Measurements from ENCODE around the gene LYPLAL1. TPM values are rescaled to one million over a fixed set of nuclear protein-coding genes. Genes with fewer than 3 reads are reported as not detected.

The LYPLAL1 gene
- total RNA-seq, 1 experiment from 2014 or later: 21.3 TPM

- Histone ChIP-seq H3K4me3 (ENCODE audit: low read length) (no peak overlapping the region), H3F3A (ENCODE audit: low read length, unreplicated experiment) (no peaks in the 10 kb centered on the region), H3K9me3 (ENCODE audit: low read length) (no peaks in the 10 kb centered on the region), H3K79me2 (ENCODE audit: low read length) (no peaks in the 10 kb centered on the region), H3K9ac (ENCODE audit: low read length) (no peak overlapping the region), H3K9me2 (replicated peaks; ENCODE audit: low read length) (no peaks in the 10 kb centered on the region), H3K27ac (ENCODE audit: low read length) (no peak overlapping the region), H2AFZ (ENCODE audit: low read length) (no peak overlapping the region), H3K4me1 (ENCODE audit: insufficient read depth, low read length) (peaks cover 10% of the 10 kb centered on the region), H3K27me3 (ENCODE audit: low read length) (no peaks in the 10 kb centered on the region), H3K4me2 (ENCODE audit: low read length) (no peak overlapping the region), H3K36me3 (ENCODE audit: low read depth, low read length) (no peaks in the 10 kb centered on the region), H4K20me1 (ENCODE audit: low read length) (no peaks in the 10 kb centered on the region)
- ChIA-PET CTCF (no interaction called here), POLR2A (ENCODE audit: unreplicated experiment) (interaction anchor here (0.6 kb wide), 1 partner anchor 386 kb away, joined by 3 read pairs; no protein-coding TSS in a partner anchor)
- TF ChIP-seq EZH2phosphoT487 (IDR thresholded peaks at IDR 0.05; ENCODE audit: borderline replicate concordance, low read length): no peak
- TF ChIP-seq, protein P1, sequence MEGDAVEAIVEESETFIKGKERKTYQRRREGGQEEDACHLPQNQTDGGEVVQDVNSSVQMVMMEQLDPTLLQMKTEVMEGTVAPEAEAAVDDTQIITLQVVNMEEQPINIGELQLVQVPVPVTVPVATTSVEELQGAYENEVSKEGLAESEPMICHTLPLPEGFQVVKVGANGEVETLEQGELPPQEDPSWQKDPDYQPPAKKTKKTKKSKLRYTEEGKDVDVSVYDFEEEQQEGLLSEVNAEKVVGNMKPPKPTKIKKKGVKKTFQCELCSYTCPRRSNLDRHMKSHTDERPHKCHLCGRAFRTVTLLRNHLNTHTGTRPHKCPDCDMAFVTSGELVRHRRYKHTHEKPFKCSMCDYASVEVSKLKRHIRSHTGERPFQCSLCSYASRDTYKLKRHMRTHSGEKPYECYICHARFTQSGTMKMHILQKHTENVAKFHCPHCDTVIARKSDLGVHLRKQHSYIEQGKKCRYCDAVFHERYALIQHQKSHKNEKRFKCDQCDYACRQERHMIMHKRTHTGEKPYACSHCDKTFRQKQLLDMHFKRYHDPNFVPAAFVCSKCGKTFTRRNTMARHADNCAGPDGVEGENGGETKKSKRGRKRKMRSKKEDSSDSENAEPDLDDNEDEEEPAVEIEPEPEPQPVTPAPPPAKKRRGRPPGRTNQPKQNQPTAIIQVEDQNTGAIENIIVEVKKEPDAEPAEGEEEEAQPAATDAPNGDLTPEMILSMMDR (conservative IDR thresholded peaks at IDR 0.05; ENCODE audit: low read depth, low read length): no peak
- no peak for TF ChIP-seq EZH2 (IDR thresholded peaks at IDR 0.05; ENCODE audit: low read length, unreplicated experiment)
- no peak for DNase-seq
- intact Hi-C loops (cut with micrococcal nuclease): no loop called here
- ATAC-seq: no peak
- BruUV-seq (replicated peaks): no TSS peak
Observed at GRCh38 chr1:219147571-219148019, 26.1 kb upstream of the LYPLAL1 start.

- no peak overlapping the region for H3K4me2 ChIP-seq (ENCODE audit: low read length)
- no peaks in the 10 kb centered on the region for H3K36me3 ChIP-seq (ENCODE audit: low read depth, low read length)
- no TSS peak for BruUV-seq (replicated peaks)
- CTCF ChIA-PET: no interaction called here
- H3F3A ChIP-seq (ENCODE audit: low read length, unreplicated experiment): no peaks in the 10 kb centered on the region
- no peaks in the 10 kb centered on the region for H3K27me3 ChIP-seq (ENCODE audit: low read length)
- intact Hi-C loops (cut with micrococcal nuclease): no loop called here
- ATAC-seq (no peak), DNase-seq (no peak)
- H2AFZ ChIP-seq (ENCODE audit: low read length): no peak overlapping the region
- H3K79me2 ChIP-seq (ENCODE audit: low read length): no peaks in the 10 kb centered on the region
- no peaks in the 10 kb centered on the region for H3K9me2 ChIP-seq (replicated peaks; ENCODE audit: low read length)
- POLR2A ChIA-PET (ENCODE audit: unreplicated experiment): no interaction called here
- H3K4me1 ChIP-seq (ENCODE audit: insufficient read depth, low read length): peaks cover under 1% of the 10 kb centered on the region
- H3K9ac ChIP-seq (ENCODE audit: low read length): no peak overlapping the region
- H3K27ac ChIP-seq (ENCODE audit: low read length): no peak overlapping the region
- no peaks in the 10 kb centered on the region for H3K9me3 ChIP-seq (ENCODE audit: low read length)
- TF ChIP-seq, protein P1 (conservative IDR thresholded peaks at IDR 0.05; ENCODE audit: low read depth, low read length): no peak
- TF ChIP-seq EZH2 (IDR thresholded peaks at IDR 0.05; ENCODE audit: low read length, unreplicated experiment) (no peak), EZH2phosphoT487 (IDR thresholded peaks at IDR 0.05; ENCODE audit: borderline replicate concordance, low read length) (no peak)
- H4K20me1 ChIP-seq (ENCODE audit: low read length): no peaks in the 10 kb centered on the region
- H3K4me3 ChIP-seq (ENCODE audit: low read length): no peak overlapping the region
Observed at GRCh38 chr1:219149009-219149577, 24.6 kb upstream of the LYPLAL1 start.

DNA sequence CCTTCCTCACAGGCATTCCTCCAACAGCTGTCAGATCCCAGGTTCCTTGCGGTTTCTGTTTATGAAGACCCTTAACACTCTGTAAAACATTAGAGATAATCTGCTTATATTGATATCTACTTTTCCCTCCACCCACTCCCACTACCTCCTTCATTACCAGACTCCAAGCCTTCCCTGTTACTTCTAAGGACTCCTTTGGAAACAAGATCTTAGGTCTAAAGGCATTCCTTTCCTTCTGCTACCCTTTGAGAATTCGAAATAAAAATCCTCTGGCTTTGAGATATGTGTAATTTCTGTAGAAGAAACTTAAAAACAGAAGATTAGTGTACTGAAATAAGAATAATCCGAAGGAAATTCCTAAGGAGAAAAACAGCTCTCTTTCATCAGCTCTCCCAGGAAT lies 23.7 kb upstream of the LYPLAL1 start:
- POLR2A ChIA-PET (ENCODE audit: unreplicated experiment): no interaction called here
- no peak overlapping the region for H3K27ac ChIP-seq (ENCODE audit: low read length)
- no peak overlapping the region for H3K4me2 ChIP-seq (ENCODE audit: low read length)
- TF ChIP-seq, protein P1 (conservative IDR thresholded peaks at IDR 0.05; ENCODE audit: low read depth, low read length): no peak
- TF ChIP-seq EZH2phosphoT487 (IDR thresholded peaks at IDR 0.05; ENCODE audit: borderline replicate concordance, low read length) (no peak), EZH2 (IDR thresholded peaks at IDR 0.05; ENCODE audit: low read length, unreplicated experiment) (no peak)
- H3K79me2 ChIP-seq (ENCODE audit: low read length): no peaks in the 10 kb centered on the region
- no peaks in the 10 kb centered on the region for H3K9me2 ChIP-seq (replicated peaks; ENCODE audit: low read length)
- BruUV-seq (replicated peaks): no TSS peak
- H2AFZ ChIP-seq (ENCODE audit: low read length): peak overlapping the region; percentile 10; the same call in 1 of the 2 replicates
- H3K4me3 ChIP-seq (ENCODE audit: low read length): no peak overlapping the region
- H3K9me3 ChIP-seq (ENCODE audit: low read length): no peaks in the 10 kb centered on the region
- H3K4me1 ChIP-seq (ENCODE audit: insufficient read depth, low read length): no peaks in the 10 kb centered on the region
- no peaks in the 10 kb centered on the region for H3F3A ChIP-seq (ENCODE audit: low read length, unreplicated experiment)
- intact Hi-C loops (cut with micrococcal nuclease): no loop called here
- no peak for ATAC-seq
- no peaks in the 10 kb centered on the region for H3K27me3 ChIP-seq (ENCODE audit: low read length)
- no peak overlapping the region for H3K9ac ChIP-seq (ENCODE audit: low read length)
- CTCF ChIA-PET: interaction anchor here (0.6 kb wide), 1 partner anchor 280 kb away, joined by 3 read pairs; no protein-coding TSS in a partner anchor
- H4K20me1 ChIP-seq (ENCODE audit: low read length): no peaks in the 10 kb centered on the region
- no peaks in the 10 kb centered on the region for H3K36me3 ChIP-seq (ENCODE audit: low read depth, low read length)
- DNase-seq: no peak

Measured in PC-3 (cell line).